GM12878 (cell line): ENCODE measurements around the gene PRADC1. TPM values are rescaled to one million over a fixed set of nuclear protein-coding genes. Genes with fewer than 3 reads are reported as not detected.
A peak's percentile ranks its signal among the peaks of the same experiment; 100 is the strongest.

ENCODE experiments used
- ATAC-seq: fragments of 200-7000 bp; cut with Tn5 transposase; 3 replicates; pipeline ENCODE4 v1.9.1; 2020; ENCODE audit warnings: mild to moderate bottlenecking, moderate library complexity
- BruUV-seq: library from RNA; stranded (reverse); fragments of 400-500 nt; replicated peaks from 2 replicates; lab custom pipeline; 2021; lab: Mats Ljungman, UMichigan
- CTCF ChIA-PET: fragments of 300-600 bp; sonication (Branson Sonifier 250); formaldehyde crosslinking; extraction: SDS; loops from one replicate; lab custom pipeline; 2021; ENCODE audit warnings: inconsistent platforms; lab: Yijun Ruan, JAX
- POLR2A ChIA-PET: fragments of 350-600 bp; formaldehyde crosslinking; extraction: SDS; loops from one replicate; lab custom pipeline; 2021; ENCODE audit warnings: inconsistent platforms; lab: Charles Lee
- RAD21 ChIA-PET: fragments of 300-600 bp; sonication (Branson Sonifier 250); formaldehyde crosslinking; loops from one replicate; lab custom pipeline; 2023; ENCODE audit warnings: antibody characterized with exemption; ENCODE audit not compliant: unreplicated experiment; lab: Charles Lee
- SMC1A ChIA-PET: fragments of 300-600 bp; sonication (Branson Sonifier 250); formaldehyde crosslinking; loops from one replicate; lab custom pipeline; 2023; ENCODE audit not compliant: unreplicated experiment, uncharacterized antibody; lab: Charles Lee
- DNase-seq: peaks from one replicate; pipeline ENCODE4 v3.0.0-alpha.2; 2011; ENCODE audit warnings: low read depth, low spot score
- FAIRE-seq: peaks from 3 replicates; lab custom pipeline; 2011; peaks lifted over from hg19 to GRCh38; lab: Jason Lieb, UNC
- H2AFZ ChIP-seq: 2 replicates; pipeline ENCODE4 v1.6.0; 2011; ENCODE audit warnings: low read depth, low read length, control low read depth; ENCODE audit not compliant: control insufficient read depth
- H3K27ac ChIP-seq: 2 replicates; pipeline ENCODE4 v1.5.1; 2011; ENCODE audit warnings: control low read depth; ENCODE audit not compliant: control insufficient read depth, insufficient read depth
- H3K27me3 ChIP-seq, 2 experiments: replicated peaks in 1 of 2; 2 replicates each; pipeline versions ENCODE4 v1.6.0 to v1.6.1; 2011; ENCODE audit warnings: low read length in 1 of 2; ENCODE audit not compliant: control insufficient read depth in 2 of 2, insufficient read depth in 2 of 2
- H3K36me3 ChIP-seq, 2 experiments: 2 replicates each; pipeline ENCODE4 v1.5.1; 2011; ENCODE audit warnings: low read length in 1 of 2; ENCODE audit not compliant: control insufficient read depth in 2 of 2, insufficient read depth in 2 of 2
- H3K4me1 ChIP-seq: 2 replicates; pipeline ENCODE4 v1.6.1; 2011; ENCODE audit warnings: mild to moderate bottlenecking, low read length, moderate library complexity, mixed read lengths; ENCODE audit not compliant: control insufficient read depth, insufficient read depth
- H3K4me2 ChIP-seq: 2 replicates; pipeline ENCODE4 v1.6.0; 2011; ENCODE audit warnings: control low read depth; ENCODE audit not compliant: control insufficient read depth, insufficient read depth
- H3K4me3 ChIP-seq: fragments of 200-600 bp; sonication (generic); 2 replicates; pipeline ENCODE4 v1.5.1; 2016
- H3K79me2 ChIP-seq: 2 replicates; pipeline ENCODE4 v1.6.0; 2011; ENCODE audit warnings: low read length; ENCODE audit not compliant: control insufficient read depth, insufficient read depth
- H3K9ac ChIP-seq: 2 replicates; pipeline ENCODE4 v1.8.0; 2011; ENCODE audit warnings: low read length, control low read depth, mixed read lengths; ENCODE audit not compliant: control insufficient read depth, insufficient read depth
- H3K9me3 ChIP-seq: replicated peaks from 3 replicates; pipeline ENCODE4 v1.5.1; 2011; ENCODE audit warnings: mild to moderate bottlenecking, low read length; ENCODE audit not compliant: control insufficient read depth, insufficient read depth
- H4K20me1 ChIP-seq: 2 replicates; pipeline ENCODE4 v1.6.0; 2011; ENCODE audit not compliant: control insufficient read depth, insufficient read depth
- BACH1 ChIP-seq: fragments of 450-650 bp; IDR thresholded peaks from 2 replicates; pipeline ENCODE4 v1.6.1; 2017; ENCODE audit warnings: mild to moderate bottlenecking, borderline replicate concordance
- E2F8 ChIP-seq: fragments of 450-650 bp; IDR thresholded peaks from 2 replicates; pipeline ENCODE4 v1.6.1; 2018; ENCODE audit warnings: mild to moderate bottlenecking, low read depth, moderate library complexity; ENCODE audit not compliant: partially characterized antibody
- EGR1 ChIP-seq, 2 experiments: IDR thresholded peaks; 1 replicate in 1 of 2; 2 replicates in 1 of 2; pipeline ENCODE4 v1.6.1; 2011 to 2012; ENCODE audit warnings: low read depth in 2 of 2, low read length in 2 of 2, borderline replicate concordance in 1 of 2, mild to moderate bottlenecking in 1 of 2, moderate library complexity in 1 of 2
- HCFC1 ChIP-seq: fragments of 150-350 bp; IDR thresholded peaks from 2 replicates; pipeline ENCODE4 v1.6.1; 2014; ENCODE audit warnings: low read length
- LARP7 ChIP-seq: fragments of 450-650 bp; IDR thresholded peaks from 2 replicates; pipeline ENCODE4 v1.6.1; 2017; ENCODE audit warnings: mild to moderate bottlenecking
- NR2C1 ChIP-seq: fragments of 450-650 bp; IDR thresholded peaks from 2 replicates; pipeline ENCODE4 v1.6.1; 2017; ENCODE audit warnings: antibody characterized with exemption, mild to moderate bottlenecking, moderate library complexity
- NRF1 ChIP-seq: conservative IDR thresholded peaks from 2 replicates; pipeline ENCODE4 v1.6.1; 2011; ENCODE audit warnings: mild to moderate bottlenecking, low read depth, low read length, improper control_type of control experiment
- RUNX3 ChIP-seq: IDR thresholded peaks from 2 replicates; pipeline ENCODE4 v1.6.1; 2012; ENCODE audit warnings: low read length, inconsistent platforms
- SREBF2 ChIP-seq: IDR thresholded peaks from 2 replicates; pipeline ENCODE4 v1.6.1; 2012; ENCODE audit warnings: mild to moderate bottlenecking, low read length
- ZNF217 ChIP-seq: fragments of 450-650 bp; IDR thresholded peaks from 2 replicates; pipeline ENCODE4 v1.6.1; 2017; ENCODE audit warnings: antibody characterized with exemption, mild to moderate bottlenecking
- WGBS: methylation state at CpG from one replicate; pipeline ENCODE4 v1.1.6; 2016; ENCODE audit warnings: low lambda C conversion rate; ENCODE audit not compliant: insufficient replicate concordance, insufficient coverage; ENCODE audit errors: missing lambda C conversion rate; 5-methylcytosine and 5-hydroxymethylcytosine counted together
- in situ Hi-C: fragments of 300-500 bp; cut with MboI; formaldehyde crosslinking; loops from 9 replicates; pipeline ENCODE4 v1.14.3; 2018; ENCODE audit warnings: mixed read lengths
- intact Hi-C: fragments of 100-400 bp; cut with micrococcal nuclease; formaldehyde crosslinking; loops from one replicate; pipeline ENCODE4 v1.14.2; 2022; ENCODE audit not compliant: unreplicated experiment
- polyA plus RNA-seq, 11 experiments: library from polyadenylated mRNA; depleted of rRNA in 4 of 11; unstranded in 6 of 11; stranded (reverse) in 5 of 11; fragments of >200 nt; fragmentation: Nextera tagmentation in 4 of 11; fragmentation: Illumina TruSeq in 1 of 11; extraction: Ambion mirVana in 4 of 11; extraction: Trizol in 1 of 11; gene quantifications; 1 replicate in 1 of 11; 2 replicates in 10 of 11; pipeline versions ENCODE4 v1.2.1 to v1.2.3, GENCODE V29; 2011 to 2016; ENCODE audit warnings: inconsistent platforms in 2 of 11, missing spikeins in 2 of 11, low read depth in 1 of 11
- total RNA-seq, 4 experiments: library from RNA; depleted of rRNA in 3 of 4; stranded (reverse); fragments of >200 nt in 3 of 4; fragmentation: Illumina TruSeq in 1 of 4; extraction: Trizol in 1 of 4; gene quantifications; 2 replicates each; pipeline versions ENCODE4 v1.2.1 to v1.2.3, GENCODE V29; 2013 to 2021
- TF ChIP-seq, protein P1 (sequence below): fragments of 450-650 bp; formaldehyde crosslinking; IDR thresholded peaks from 2 replicates; pipeline ENCODE4 v1.4.0; 2022; ENCODE audit warnings: mild to moderate bottlenecking, moderate library complexity

PRADC1 gene
- total and polyA plus RNA-seq, 10 of the 15 experiments (the other 5 are each of a cell fraction or from before 2014, with no cell fraction given), result 3.7 to 39.0 (median 13.8) TPM

GRCh38 chr2:73233932-73234832 is 1.1 kb upstream of the PRADC1 start, which contains the start of gene CCT7 (continued):
- TF ChIP-seq EGR1 (IDR thresholded peaks at IDR 0.05; ENCODE audit: borderline replicate concordance in 1 of 2, low read depth in 2 of 2, low read length in 2 of 2), result peak in 1 of 2 experiments; percentile 52; a peak in 2 of 3 replicates
- no peak for TF ChIP-seq SREBF2
- TF ChIP-seq E2F8, result peak; percentile 44

DNA sequence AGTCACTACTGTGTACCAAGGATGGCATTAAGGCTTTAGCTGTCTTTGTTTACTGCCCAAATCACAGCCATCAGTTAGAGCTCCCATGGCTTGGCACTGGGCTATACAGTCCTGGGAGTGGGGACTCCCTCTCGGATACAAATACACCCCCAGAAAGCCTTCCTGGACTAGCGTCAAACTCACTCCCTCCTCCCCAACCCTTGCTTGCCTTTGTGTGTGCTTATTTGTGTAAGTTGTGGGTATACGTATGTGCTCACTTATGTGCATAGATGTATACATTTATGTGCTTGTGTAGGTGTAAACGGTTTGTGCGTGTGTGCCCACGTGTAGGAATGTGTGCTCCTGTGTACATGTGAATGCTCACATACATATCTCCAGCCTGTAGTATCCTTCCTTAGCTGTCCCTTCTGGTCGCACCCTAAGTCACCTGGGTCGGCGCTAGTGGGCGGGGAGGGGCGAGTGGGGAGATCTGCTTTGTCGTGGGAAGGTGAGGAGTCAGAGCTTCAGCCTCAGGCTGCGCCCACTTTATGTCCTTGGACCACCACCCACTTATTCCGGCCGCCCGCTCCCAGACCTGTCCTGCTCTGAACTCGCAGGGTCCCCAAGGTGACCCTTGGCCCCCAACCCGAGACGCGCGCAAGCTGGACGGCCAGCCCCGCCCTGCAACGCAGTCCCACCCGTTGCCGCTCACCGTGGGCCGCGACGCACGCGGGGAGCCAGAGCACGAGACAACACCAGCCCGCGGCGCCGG is 461 bp downstream of the PRADC1 start:
- Histone ChIP-seq H3K27me3 (no peaks in the 10 kb centered on the region), H3K4me3 (peak overlapping the region; percentile 78; the same call in 1 of the 2 replicates), H3K27ac (peak overlapping the region; percentile 50), H4K20me1 (0 out of 2 replicates have a peak, but pooled peaks cover 4% of the 10 kb centered on the region), H3K4me2 (peak overlapping the region; percentile 99), H3K4me1 (peaks cover 4% of the 10 kb centered on the region), H3K36me3 (peaks cover 0 to 6% of the 10 kb centered on the region in 2 experiments; a peak in 2 of 4 replicates), H3K9me3 (no peaks in the 10 kb centered on the region), H3K9ac (peak overlapping the region; percentile 62; the same call in 1 of the 2 replicates), H2AFZ (peak overlapping the region; percentile 86), H3K79me2 (peaks cover 35% of the 10 kb centered on the region)
- no TSS peak for BruUV-seq
- DNase-seq (no peak), ATAC-seq (peak; percentile 13), FAIRE-seq (no peak)
- POLR2A ChIA-PET, result interaction anchor here (0.5 to 3.4 kb wide), 7 partner anchors 12 to 125 kb away, joined by 3 to 14 read pairs (median 4); partner anchors contain the start of genes FBXO41 and SMYD5
- intact Hi-C loops (loop anchor here (5.0 kb wide), 1 partner anchor 155 kb away; the partner anchor contains the start of gene ALMS1), in situ Hi-C loops (no loop called here)
- CTCF ChIA-PET, result interaction anchor here (0.9 to 9.8 kb wide), 5 partner anchors 13 to 127 kb away, joined by 3 to 99 read pairs (median 7); partner anchors contain the start of genes EGR4 and SMYD5
- 6% methylated on average over 22 of the region's 37 CpGs for WGBS
- RAD21 ChIA-PET, result interaction anchor here (0.5 to 3.2 kb wide), 8 partner anchors 12 to 1718 kb away, joined by 3 to 22 read pairs (median 4); partner anchors contain the start of gene SMYD5
- SMC1A ChIA-PET, result interaction anchor here (1.1 to 2.4 kb wide), 4 partner anchors 15 to 58 kb away, joined by 3 to 10 read pairs (median 6); no protein-coding TSS in a partner anchor
- no peak for TF ChIP-seq ZNF217
- 0 out of 2 replicates have a peak, but pooled peaks have one; percentile 39 for TF ChIP-seq NR2C1
- TF ChIP-seq HCFC1, result no peak
- TF ChIP-seq, protein P1, sequence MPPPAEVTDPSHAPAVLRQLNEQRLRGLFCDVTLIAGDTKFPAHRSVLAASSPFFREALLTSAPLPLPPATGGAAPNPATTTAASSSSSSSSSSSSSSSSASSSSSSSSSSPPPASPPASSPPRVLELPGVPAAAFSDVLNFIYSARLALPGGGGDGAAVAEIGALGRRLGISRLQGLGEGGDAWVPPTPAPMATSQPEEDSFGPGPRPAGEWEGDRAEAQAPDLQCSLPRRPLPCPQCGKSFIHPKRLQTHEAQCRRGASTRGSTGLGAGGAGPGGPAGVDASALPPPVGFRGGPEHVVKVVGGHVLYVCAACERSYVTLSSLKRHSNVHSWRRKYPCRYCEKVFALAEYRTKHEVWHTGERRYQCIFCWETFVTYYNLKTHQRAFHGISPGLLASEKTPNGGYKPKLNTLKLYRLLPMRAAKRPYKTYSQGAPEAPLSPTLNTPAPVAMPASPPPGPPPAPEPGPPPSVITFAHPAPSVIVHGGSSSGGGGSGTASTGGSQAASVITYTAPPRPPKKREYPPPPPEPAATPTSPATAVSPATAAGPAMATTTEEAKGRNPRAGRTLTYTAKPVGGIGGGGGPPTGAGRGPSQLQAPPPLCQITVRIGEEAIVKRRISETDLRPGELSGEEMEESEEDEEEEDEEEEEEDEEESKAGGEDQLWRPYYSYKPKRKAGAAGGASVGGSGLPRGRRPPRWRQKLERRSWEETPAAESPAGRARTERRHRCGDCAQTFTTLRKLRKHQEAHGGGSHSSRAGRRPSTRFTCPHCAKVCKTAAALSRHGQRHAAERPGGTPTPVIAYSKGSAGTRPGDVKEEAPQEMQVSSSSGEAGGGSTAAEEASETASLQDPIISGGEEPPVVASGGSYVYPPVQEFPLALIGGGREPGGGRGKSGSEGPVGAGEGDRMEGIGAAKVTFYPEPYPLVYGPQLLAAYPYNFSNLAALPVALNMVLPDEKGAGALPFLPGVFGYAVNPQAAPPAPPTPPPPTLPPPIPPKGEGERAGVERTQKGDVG (CRISPR knock-in tag), result no peak
- peak; percentile 12; the same call in 1 of the 2 replicates for TF ChIP-seq BACH1
- TF ChIP-seq NRF1, result no peak
- TF ChIP-seq RUNX3, result no peak
- peak; percentile 53; the same call in 1 of the 2 replicates for TF ChIP-seq LARP7
